ENCODE data around the gene APP.

- TF ChIP-seq, protein P1, sequence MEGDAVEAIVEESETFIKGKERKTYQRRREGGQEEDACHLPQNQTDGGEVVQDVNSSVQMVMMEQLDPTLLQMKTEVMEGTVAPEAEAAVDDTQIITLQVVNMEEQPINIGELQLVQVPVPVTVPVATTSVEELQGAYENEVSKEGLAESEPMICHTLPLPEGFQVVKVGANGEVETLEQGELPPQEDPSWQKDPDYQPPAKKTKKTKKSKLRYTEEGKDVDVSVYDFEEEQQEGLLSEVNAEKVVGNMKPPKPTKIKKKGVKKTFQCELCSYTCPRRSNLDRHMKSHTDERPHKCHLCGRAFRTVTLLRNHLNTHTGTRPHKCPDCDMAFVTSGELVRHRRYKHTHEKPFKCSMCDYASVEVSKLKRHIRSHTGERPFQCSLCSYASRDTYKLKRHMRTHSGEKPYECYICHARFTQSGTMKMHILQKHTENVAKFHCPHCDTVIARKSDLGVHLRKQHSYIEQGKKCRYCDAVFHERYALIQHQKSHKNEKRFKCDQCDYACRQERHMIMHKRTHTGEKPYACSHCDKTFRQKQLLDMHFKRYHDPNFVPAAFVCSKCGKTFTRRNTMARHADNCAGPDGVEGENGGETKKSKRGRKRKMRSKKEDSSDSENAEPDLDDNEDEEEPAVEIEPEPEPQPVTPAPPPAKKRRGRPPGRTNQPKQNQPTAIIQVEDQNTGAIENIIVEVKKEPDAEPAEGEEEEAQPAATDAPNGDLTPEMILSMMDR (IDR thresholded peaks at IDR 0.05; ENCODE audit: low read depth, low read length): no peak
- TF ChIP-seq EZH2phosphoT487 (IDR thresholded peaks at IDR 0.05; ENCODE audit: low read depth): no peak
Measured at GRCh38 chr21:25903607-25904006, 267.0 kb downstream of the APP start.

Data from OCI-LY3 (cell line).